Kidney epithelial cell (primary cell): Measurements from ENCODE around the gene TRUB2. TPM values are rescaled to one million over a fixed set of nuclear protein-coding genes. Genes with fewer than 3 reads are reported as not detected.
A peak's percentile ranks its signal among the peaks of the same experiment; 100 is the strongest.

Experiments used
- DNase-seq: peaks from one replicate; pipeline ENCODE4 v3.0.0-alpha.2; 2010; ENCODE audit warnings: low read depth
- H3K27me3 ChIP-seq: 2 replicates; pipeline ENCODE4 v1.6.0; 2011; ENCODE audit warnings: low read length; ENCODE audit not compliant: control insufficient read depth, insufficient read depth
- H3K36me3 ChIP-seq: 2 replicates; pipeline ENCODE4 v1.5.1; 2011; ENCODE audit warnings: low read length; ENCODE audit not compliant: control insufficient read depth, insufficient read depth
- H3K4me3 ChIP-seq: 2 replicates; pipeline ENCODE4 v1.5.1; 2011; ENCODE audit warnings: low read depth, mild to moderate bottlenecking, control low read depth, low read length
- CTCF ChIP-seq: IDR thresholded peaks from 2 replicates; pipeline ENCODE4 v1.5.1; 2011; ENCODE audit warnings: mild to moderate bottlenecking, moderate library complexity, low read length, control low read depth, inconsistent platforms; ENCODE audit not compliant: insufficient read depth, poor library complexity, severe bottlenecking
- total RNA-seq: library from RNA; depleted of rRNA; stranded (reverse); fragments of >200 nt; gene quantifications from 2 replicates; pipeline ENCODE4 v1.2.3, GENCODE V29; 2015

TRUB2 gene
- total RNA-seq, 1 donor from 2014 or later, result 24.4 TPM

GRCh38 chr9:128323791-128324190 is 1.5 kb upstream of the TRUB2 start:
- TF ChIP-seq CTCF, result no peak
- peak overlapping the region; percentile 85 for H3K4me3 ChIP-seq
- no peaks in the 10 kb centered on the region for H3K36me3 ChIP-seq
- no peak for DNase-seq
- H3K27me3 ChIP-seq, result no peaks in the 10 kb centered on the region

- no peak for TF ChIP-seq CTCF
- no peaks in the 10 kb centered on the region for H3K27me3 ChIP-seq
- DNase-seq, result no peak
- peak overlapping the region; percentile 85 for H3K4me3 ChIP-seq
- no peaks in the 10 kb centered on the region for H3K36me3 ChIP-seq
Measured at GRCh38 chr9:128323212-128323730, 1.0 kb upstream of the TRUB2 start.

- DNase-seq, result no peak
- no peak for TF ChIP-seq CTCF
- Histone ChIP-seq H3K27me3 (no peaks in the 10 kb centered on the region), H3K4me3 (peak overlapping the region; percentile 85), H3K36me3 (no peaks in the 10 kb centered on the region)
Measured at GRCh38 chr9:128321879-128322403, 306 bp downstream of the TRUB2 start.

GRCh38 chr9:128321343-128321742 is 904 bp downstream of the TRUB2 start:
- H3K27me3 ChIP-seq, result no peaks in the 10 kb centered on the region
- no peaks in the 10 kb centered on the region for H3K36me3 ChIP-seq
- peak overlapping the region; percentile 85 for H3K4me3 ChIP-seq
- TF ChIP-seq CTCF, result no peak
- no peak for DNase-seq

DNA sequence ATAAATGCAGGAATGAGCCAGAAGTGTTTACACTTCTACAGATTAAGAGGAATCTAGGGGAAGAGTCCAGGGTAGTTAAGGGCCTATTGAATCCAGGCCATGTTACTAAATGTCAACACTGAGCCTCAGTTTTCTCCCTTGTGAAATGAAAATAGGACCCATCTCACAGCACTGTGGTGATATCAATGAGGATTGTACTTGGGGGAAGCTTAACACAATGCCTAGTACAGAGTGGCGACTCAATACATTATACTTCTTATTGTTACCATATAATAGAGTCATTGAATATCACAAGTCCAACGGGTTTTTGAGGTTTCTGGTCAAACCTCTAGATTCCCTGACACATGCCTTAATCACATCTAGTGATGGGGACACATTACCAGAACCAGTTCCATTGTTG is 4.6 kb downstream of the TRUB2 start:
- no peak overlapping the region for H3K4me3 ChIP-seq
- no peak for TF ChIP-seq CTCF
- no peak for DNase-seq

GRCh38 chr9:128316421-128316820 is 5.8 kb downstream of the TRUB2 start:
- no peaks in the 10 kb centered on the region for H3K36me3 ChIP-seq
- DNase-seq, result no peak
- no peak for TF ChIP-seq CTCF
- no peak overlapping the region for H3K4me3 ChIP-seq
- no peaks in the 10 kb centered on the region for H3K27me3 ChIP-seq

More for the DNA sequence above, 4.6 kb downstream of the TRUB2 start:
- Histone ChIP-seq H3K36me3 (no peaks in the 10 kb centered on the region), H3K27me3 (no peaks in the 10 kb centered on the region)
